AG09309 (cell line): ENCODE measurements around the gene OPN1LW.
"Not testable (repeated sequence)": the region's sequence is repeated elsewhere in the genome, so short reads cannot be mapped to it uniquely, and the experiment has no call there.

Experiments
- DNase-seq: peaks from one replicate; pipeline ENCODE4 v3.0.0-alpha.2; 2010; ENCODE audit warnings: low read depth
- H3K4me3 ChIP-seq: 2 replicates; pipeline ENCODE4 v1.5.1; 2011; ENCODE audit warnings: mild to moderate bottlenecking, low read depth, low read length, moderate library complexity; ENCODE audit not compliant: control insufficient read depth
- CTCF ChIP-seq: IDR thresholded peaks from 2 replicates; pipeline ENCODE4 v1.5.1; 2011; ENCODE audit warnings: mild to moderate bottlenecking, low read depth, low read length, inconsistent platforms; ENCODE audit not compliant: insufficient read depth, control insufficient read depth; ENCODE audit errors: missing control alignments

The OPN1LW gene

GRCh38 chrX:154142950-154143745 is 895 bp upstream of the OPN1LW start:
- H3K4me3 ChIP-seq: no peak overlapping the region
- DNase-seq: no peak
- TF ChIP-seq CTCF: no peak

GRCh38 chrX:154151030-154151429 is 7.0 kb downstream of the OPN1LW start:
- not testable (repeated sequence) for H3K4me3 ChIP-seq, DNase-seq

- not testable (repeated sequence) for DNase-seq, H3K4me3 ChIP-seq
Measured at GRCh38 chrX:154156221-154156620, 12.2 kb downstream of the OPN1LW start.

GRCh38 chrX:154157207-154157606 is 13.2 kb downstream of the OPN1LW start:
- H3K4me3 ChIP-seq, DNase-seq: not testable (repeated sequence)

GRCh38 chrX:154159345-154159744 is 15.3 kb downstream of the OPN1LW start:
- not testable (repeated sequence) for DNase-seq, H3K4me3 ChIP-seq

- not testable (repeated sequence) for DNase-seq, H3K4me3 ChIP-seq
Measured at GRCh38 chrX:154164902-154165301, 20.9 kb downstream of the OPN1LW start.

GRCh38 chrX:154168384-154168783 is 24.3 kb downstream of the OPN1LW start:
- H3K4me3 ChIP-seq, DNase-seq: not testable (repeated sequence)

- DNase-seq, H3K4me3 ChIP-seq: not testable (repeated sequence)
Measured at GRCh38 chrX:154172535-154172943, 28.5 kb downstream of the OPN1LW start.

GRCh38 chrX:154174356-154174755 is 30.3 kb downstream of the OPN1LW start:
- not testable (repeated sequence) for H3K4me3 ChIP-seq

GRCh38 chrX:154182296-154182695 is 38.3 kb downstream of the OPN1LW start, which contains the start of gene OPN1MW:
TSS of gene OPN1MW (plus strand) at chrX:154182596. CDS start at chrX:154182678, 82 bp downstream.
- H3K4me3 ChIP-seq, DNase-seq: not testable (repeated sequence)

More at GRCh38 chrX:154174356-154174755, 30.3 kb downstream of the OPN1LW start:
- not testable (repeated sequence) for DNase-seq

- not testable (repeated sequence) for H3K4me3 ChIP-seq, DNase-seq
Measured at GRCh38 chrX:154183794-154184193, 39.8 kb downstream of the OPN1LW start.

GRCh38 chrX:154192846-154193245 is 48.8 kb downstream of the OPN1LW start:
- DNase-seq, H3K4me3 ChIP-seq: not testable (repeated sequence)

- not testable (repeated sequence) for DNase-seq, H3K4me3 ChIP-seq
Measured at GRCh38 chrX:154194316-154194715, 50.3 kb downstream of the OPN1LW start.

GRCh38 chrX:154196466-154196865 is 52.4 kb downstream of the OPN1LW start:
- not testable (repeated sequence) for H3K4me3 ChIP-seq, DNase-seq
